HG02798 (cell line): ENCODE data around the gene MTHFS.
A peak's percentile ranks its signal among the peaks of the same experiment; 100 is the strongest.

Experiments
- ATAC-seq: cut with Tn5 transposase; IDR thresholded peaks from one replicate; pipeline ENCODE4 v1.9.1; 2021; ENCODE audit warnings: mild to moderate bottlenecking; ENCODE audit not compliant: unreplicated experiment, poor library complexity

Gene MTHFS

GRCh38 chr15:79881254-79881653 lies 15.6 kb downstream of the MTHFS start:
- no peak for ATAC-seq

- no peak for ATAC-seq
These were observed 18.6 kb downstream of the MTHFS start for GRCh38 chr15:79878078-79878705.

- no peak for ATAC-seq
These were observed 21.6 kb downstream of the MTHFS start for GRCh38 chr15:79875213-79875612.

- ATAC-seq: no peak
These were observed 22.6 kb downstream of the MTHFS start for GRCh38 chr15:79874242-79874641.

- ATAC-seq: no peak
These were observed 24.3 kb downstream of the MTHFS start for GRCh38 chr15:79872358-79873017.

DNA sequence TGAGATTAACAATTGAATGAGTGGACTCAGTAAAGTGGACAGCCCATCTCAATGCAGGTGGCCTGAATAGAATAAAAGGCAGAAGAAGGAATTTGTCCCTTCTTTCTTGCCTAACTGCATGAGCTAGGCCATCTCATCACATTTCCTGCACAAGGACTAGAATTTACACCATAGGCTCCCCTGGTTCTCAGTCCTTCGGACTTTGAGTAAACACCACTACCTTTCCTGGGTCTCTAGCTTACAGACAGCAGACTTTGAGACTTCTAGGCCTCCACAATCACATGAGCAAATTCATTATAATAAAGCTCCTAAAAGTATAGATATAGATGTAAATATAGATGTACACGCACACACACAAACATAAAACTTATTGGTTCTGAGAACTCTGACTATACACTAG lies 28.3 kb downstream of the MTHFS start:
- no peak for ATAC-seq

DNA sequence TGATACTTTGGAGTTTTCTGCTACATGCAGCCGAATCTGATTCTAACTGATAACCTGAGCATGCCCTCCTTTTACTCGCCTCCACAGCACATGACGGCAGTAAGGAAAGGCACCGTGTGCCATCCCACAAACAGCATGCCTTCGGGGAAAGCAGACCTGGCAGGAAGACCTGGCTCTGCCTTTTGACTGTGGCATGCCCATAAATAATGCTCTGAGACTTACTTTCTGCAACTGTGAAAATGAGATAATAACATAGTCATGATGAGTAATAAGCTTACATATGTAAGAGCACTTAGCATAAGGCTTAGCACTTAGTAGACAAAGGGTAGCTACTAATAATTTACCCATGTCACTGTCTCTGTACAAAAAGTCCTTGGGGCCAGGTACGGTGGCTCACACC lies 32.9 kb downstream of the MTHFS start:
- no peak for ATAC-seq

GRCh38 chr15:79862191-79862590 lies 34.6 kb downstream of the MTHFS start:
- ATAC-seq: no peak

DNA sequence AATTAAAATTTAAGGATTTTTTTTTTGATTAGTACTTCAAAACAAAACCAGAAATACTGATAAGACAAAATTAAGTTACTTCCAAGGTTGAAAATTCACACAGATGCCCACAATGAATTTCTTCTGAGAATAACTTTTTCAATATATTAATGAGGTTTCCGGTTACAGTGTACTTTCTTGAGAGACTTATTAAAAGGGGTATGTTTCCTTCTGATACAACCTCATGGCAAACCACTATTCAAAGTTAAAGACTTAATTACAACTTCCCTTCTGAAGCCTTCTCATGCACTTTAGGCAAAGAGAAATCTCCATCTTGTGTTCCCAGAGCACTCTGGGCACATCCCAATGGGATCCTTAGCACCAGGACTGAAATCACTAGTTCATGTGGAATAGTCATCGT lies 36.2 kb downstream of the MTHFS start:
- no peak for ATAC-seq

DNA sequence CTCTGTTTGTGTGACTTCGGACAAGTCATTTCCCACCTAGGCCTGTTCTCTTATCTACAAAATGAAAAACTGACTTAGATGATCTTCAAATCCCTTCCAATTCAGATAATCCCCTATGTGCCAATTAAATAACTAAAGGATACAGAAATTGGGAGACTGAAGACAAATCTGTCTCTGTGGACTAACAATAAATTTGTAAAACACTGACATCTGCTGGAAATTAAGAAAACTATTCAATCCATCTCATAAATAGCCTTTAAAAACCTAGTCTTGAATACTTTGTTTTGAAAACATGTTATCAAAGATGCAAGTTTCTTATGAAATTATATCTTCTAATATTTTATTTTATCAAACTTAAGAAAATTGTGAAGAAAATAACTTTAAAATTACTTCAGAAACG lies 38.3 kb downstream of the MTHFS start:
- no peak for ATAC-seq

DNA sequence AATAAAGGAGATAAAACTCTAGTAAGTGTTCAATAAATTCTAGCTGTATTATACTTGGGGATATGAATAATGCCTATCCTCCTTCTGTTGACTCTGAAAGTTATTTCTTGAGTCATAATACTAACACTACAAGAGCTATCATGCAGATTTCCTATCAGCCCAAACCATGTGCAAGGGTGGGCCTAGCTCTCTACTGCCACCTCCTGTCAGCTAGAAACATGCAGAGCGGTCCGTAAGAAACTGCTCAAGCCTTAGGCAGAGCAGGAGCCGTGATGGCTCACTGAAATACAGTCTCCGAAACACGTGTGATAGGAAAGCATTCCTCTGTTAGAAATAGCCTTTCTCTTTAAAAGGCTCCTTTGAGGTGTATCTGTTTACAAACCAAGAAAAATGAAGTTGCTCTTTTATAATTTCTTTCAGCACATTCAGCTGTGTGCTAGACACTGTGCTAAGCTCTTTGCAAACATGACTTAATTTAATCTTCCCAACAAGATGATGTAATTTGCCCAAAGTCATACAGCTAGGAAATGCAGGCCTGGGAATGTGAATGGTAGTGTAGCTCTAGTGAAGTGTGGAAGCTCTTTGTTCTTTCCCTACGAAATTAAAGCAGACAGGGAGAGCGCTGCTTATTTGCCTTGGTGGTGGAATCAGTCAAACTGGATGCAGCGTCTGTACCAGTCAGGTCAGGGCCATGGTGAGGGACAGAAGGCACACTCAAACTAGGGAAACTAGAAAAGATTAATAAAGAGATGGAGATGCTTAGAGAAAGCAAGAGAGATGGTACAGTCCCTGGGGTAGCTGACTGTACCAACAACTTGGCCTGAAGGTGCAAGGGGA lies 43.1 kb downstream of the MTHFS start:
- peak; percentile 89 for ATAC-seq

DNA sequence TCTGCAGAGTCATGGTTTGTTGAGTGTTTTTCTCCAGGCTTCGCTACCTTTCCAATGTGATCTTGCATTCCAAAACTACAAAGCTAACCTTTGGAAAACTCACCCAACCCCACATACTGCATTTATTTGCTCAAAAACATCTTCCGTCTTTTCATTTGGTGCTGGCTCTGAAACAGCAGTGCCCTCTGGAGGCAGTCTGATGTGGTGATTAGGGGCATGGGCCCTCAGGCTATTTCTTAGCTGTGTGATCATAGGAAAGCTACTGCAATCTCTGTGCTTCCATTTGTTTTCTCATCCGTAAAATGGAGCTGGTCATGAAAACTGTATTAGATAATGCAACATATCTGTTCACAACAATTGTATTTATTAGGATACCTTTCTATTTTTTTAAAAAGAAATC lies 47.0 kb downstream of the MTHFS start:
- no peak for ATAC-seq

DNA sequence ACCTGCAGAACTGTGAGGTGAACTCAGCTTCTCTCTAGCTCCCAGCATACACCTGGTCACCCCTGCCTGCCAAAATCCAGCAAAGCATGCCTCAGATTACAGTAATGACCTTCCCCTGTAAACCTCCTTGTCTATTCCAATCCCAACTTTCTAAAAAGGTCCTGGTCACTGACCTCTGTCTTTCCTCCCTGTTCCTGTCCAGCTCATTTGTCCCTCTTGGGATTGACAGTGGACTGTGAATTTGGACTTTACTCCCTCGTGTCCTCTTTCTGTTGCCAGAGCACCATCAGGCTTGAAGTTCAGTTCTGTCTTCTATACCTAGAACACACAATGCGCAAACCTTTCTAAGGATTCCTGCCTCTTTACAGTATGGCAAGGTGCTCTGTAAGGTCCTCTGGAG lies 50.3 kb downstream of the MTHFS start:
- ATAC-seq: no peak

DNA sequence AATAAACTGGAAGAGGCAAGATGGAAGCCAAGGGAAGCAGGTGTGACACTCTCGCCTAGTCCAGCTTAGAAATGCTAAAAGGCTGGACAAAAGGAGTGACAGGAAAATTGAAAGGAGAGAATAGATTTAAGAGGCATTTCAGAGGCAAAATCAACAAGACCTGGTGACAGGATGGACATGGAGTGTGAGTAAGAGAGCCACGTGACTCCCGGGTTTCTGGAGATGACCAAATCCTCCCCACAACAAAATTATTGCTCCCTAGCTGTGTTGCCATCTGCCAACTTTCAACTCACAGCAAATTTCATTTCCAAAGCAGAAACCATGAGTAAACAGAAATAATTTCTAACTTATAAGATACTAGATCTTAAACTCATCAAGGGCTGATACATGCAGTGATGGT lies 52.6 kb downstream of the MTHFS start:
- ATAC-seq: no peak

- ATAC-seq: no peak
These were observed 59.0 kb downstream of the MTHFS start for GRCh38 chr15:79837846-79838245.

- ATAC-seq: no peak
These were observed 62.3 kb downstream of the MTHFS start for GRCh38 chr15:79834495-79834894.

GRCh38 chr15:79832367-79833120 lies 64.3 kb downstream of the MTHFS start:
- no peak for ATAC-seq

DNA sequence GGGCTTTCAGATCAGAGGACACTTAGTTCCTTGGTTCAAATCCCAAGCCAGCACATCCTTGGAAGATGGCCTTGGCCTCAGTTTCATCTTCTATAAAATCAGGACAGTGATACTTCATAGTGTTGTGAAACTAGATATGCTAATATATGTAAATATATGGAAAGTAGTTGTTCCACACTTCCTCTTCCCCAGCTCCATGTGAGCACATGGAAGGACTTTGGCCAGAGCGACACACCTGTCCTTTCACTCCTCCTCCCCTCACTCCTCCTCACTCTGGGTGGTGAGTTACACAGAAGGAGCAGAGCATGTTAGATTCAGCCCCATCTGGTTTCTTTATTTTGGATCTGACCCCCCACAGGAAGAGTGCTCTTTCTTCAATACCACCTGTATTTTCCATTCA lies 65.2 kb downstream of the MTHFS start:
- ATAC-seq: no peak

DNA sequence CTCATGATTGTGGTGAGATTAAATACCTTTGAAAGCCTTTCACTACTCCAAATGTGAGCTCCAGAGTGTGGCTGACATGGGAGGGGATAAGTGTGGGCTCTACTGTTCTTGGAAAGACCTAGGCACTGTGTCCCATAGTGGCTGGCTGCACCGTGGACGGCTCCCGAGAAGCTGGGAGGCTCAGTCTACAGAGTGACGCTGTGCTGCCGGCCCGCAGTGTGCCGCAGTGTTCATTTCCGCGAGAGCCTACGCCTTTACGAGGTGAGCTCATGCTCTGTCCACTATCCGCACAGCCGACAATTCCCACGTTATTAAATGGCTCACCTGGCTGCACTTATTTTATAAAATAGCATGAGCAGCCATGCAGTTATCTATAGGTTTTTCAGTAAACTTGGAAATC lies 66.9 kb downstream of the MTHFS start:
- ATAC-seq: no peak

DNA sequence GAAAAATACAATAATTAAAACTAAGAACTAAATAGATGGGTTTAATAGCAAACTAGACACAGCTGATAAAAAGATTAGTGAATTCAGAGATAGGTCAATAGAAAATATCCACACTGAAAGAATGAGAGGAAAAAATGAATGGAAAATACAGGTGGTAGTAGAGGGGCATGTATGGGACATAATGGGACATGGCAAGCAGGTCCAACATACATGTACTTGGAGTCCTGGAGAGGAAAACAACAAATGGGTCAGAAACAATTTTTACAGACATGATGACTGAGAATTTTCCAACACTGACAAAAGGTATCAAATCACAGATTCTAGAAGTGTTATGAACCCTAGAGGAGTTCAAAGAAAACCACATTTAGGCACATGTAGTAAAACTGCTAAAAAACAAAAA lies 68.4 kb downstream of the MTHFS start:
- no peak for ATAC-seq

DNA sequence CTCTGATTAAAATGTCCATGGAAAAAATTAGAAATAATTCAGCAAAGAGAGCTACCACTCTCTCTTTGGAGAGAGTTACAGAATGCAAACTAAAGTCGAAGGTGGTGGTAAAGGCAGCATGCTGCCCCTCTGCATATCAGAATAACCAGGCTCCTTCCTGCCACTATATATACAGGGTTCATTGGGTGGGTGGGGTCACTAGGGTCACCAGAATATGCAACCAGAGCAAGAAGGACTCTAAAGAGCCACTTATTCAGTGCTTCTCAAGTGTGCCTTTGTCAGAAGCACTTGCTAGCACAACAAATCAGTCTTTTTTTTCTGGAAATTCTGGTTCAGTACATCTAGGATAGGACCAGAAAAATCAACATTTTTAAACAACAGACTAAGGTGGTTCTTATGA lies 70.0 kb downstream of the MTHFS start:
- ATAC-seq: no peak
